Esophagus squamous epithelium (tissue), 5 donors: ENCODE data around the gene MATN1. TPM values are rescaled to one million over a fixed set of nuclear protein-coding genes. Genes with fewer than 3 reads are reported as not detected.

ENCODE experiments used
- DNase-seq: peaks from one replicate; lab custom pipeline; 2025; lab: John Stamatoyannopoulos, UW
- H3K27ac ChIP-seq, 4 donors: fragments of 200-600 bp; sonication (generic); one replicate each; pipeline ENCODE4 v1.5.1; 2016 to 2019; ENCODE audit warnings: mild to moderate bottlenecking in 1 of 4
- H3K27me3 ChIP-seq, 4 donors: fragments of 200-600 bp; sonication (generic); 1 replicate in 3 of 4; 2 replicates in 1 of 4; pipeline versions ENCODE4 v1.5.1 to v1.6.0; 2017 to 2021; ENCODE audit warnings: antibody characterized with exemption in 1 of 4
- H3K36me3 ChIP-seq, 3 donors: fragments of 200-600 bp; sonication (generic); one replicate each; pipeline ENCODE4 v1.5.1; 2016 to 2019
- H3K4me1 ChIP-seq, 3 donors: fragments of 200-600 bp; sonication (generic); one replicate each; pipeline ENCODE4 v1.5.1; 2017 to 2019
- H3K4me3 ChIP-seq, 4 donors: fragments of 200-600 bp; sonication (generic); 1 replicate in 3 of 4; 2 replicates in 1 of 4; pipeline ENCODE4 v1.5.1; 2016 to 2019; ENCODE audit warnings: mild to moderate bottlenecking in 2 of 4, moderate library complexity in 1 of 4
- H3K9me3 ChIP-seq, 3 donors: fragments of 200-600 bp; sonication (generic); one replicate each; pipeline ENCODE4 v1.5.1; 2016 to 2019
- POLR2A ChIP-seq, 4 donors: fragments of 450-650 bp; IDR thresholded peaks; one replicate each; pipeline ENCODE4 v1.6.1; 2017; ENCODE audit warnings: antibody characterized with exemption in 4 of 4, mild to moderate bottlenecking in 4 of 4, moderate library complexity in 3 of 4
- WGBS, 2 donors: methylation state at CpG; one replicate each; pipeline ENCODE4 v1.1.5; 2018; 5-methylcytosine and 5-hydroxymethylcytosine counted together
- intact Hi-C: fragments of 100-400 bp; cut with DNase I; formaldehyde crosslinking; loops from one replicate; pipeline ENCODE4 v1.15.0; 2022
- total RNA-seq, 4 donors: library from RNA; depleted of rRNA; stranded (reverse); fragments of >200 nt; gene quantifications; one replicate each; pipeline ENCODE4 v1.1.0, GENCODE V29; 2016
- TF ChIP-seq, protein P1 (sequence below), 6 experiments: fragments of 450-650 bp in 4 of 6; fragments of 200-600 bp in 2 of 6; sonication (generic) in 2 of 6; IDR thresholded peaks; one replicate each; pipeline ENCODE4 v1.5.1; 2016 to 2019; ENCODE audit warnings: antibody characterized with exemption in 6 of 6, mild to moderate bottlenecking in 4 of 6, moderate library complexity in 4 of 6
- donor health status: DM: yes; HTN: yes; CAD: no.

The MATN1 gene
- total RNA-seq, 4 donors from 2014 or later, result not detected

DNA sequence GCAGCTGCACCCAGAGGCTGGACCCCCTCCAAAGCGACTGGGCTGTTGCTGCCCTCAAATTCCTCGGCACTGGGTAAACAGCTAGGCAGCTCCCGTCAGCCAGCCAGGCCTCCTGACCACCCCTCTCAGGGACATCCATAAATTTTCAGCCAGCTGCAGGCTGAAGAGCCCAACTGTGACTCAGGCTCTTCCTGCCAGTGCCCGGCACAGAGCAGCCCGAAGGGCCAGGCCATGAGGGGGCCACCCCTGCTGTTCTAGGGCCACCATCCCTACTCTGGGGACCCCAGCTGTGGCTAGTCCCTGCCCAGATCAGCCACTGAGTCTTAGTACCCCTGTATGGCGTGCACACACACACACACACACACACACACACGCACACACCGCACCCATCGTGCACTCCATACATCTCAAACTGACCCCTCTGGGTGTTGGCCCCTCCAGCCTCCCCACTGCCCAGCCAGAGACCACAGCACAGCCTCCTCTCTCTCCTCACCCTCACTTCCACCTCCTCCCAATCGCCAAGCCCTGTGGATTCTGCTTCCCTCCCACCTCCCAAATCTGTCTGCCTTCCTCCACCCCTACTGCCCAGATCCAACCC lies 40.4 kb upstream of the MATN1 start:
- no peak for DNase-seq
- intact Hi-C loops, result no loop called here
- TF ChIP-seq, protein P1, sequence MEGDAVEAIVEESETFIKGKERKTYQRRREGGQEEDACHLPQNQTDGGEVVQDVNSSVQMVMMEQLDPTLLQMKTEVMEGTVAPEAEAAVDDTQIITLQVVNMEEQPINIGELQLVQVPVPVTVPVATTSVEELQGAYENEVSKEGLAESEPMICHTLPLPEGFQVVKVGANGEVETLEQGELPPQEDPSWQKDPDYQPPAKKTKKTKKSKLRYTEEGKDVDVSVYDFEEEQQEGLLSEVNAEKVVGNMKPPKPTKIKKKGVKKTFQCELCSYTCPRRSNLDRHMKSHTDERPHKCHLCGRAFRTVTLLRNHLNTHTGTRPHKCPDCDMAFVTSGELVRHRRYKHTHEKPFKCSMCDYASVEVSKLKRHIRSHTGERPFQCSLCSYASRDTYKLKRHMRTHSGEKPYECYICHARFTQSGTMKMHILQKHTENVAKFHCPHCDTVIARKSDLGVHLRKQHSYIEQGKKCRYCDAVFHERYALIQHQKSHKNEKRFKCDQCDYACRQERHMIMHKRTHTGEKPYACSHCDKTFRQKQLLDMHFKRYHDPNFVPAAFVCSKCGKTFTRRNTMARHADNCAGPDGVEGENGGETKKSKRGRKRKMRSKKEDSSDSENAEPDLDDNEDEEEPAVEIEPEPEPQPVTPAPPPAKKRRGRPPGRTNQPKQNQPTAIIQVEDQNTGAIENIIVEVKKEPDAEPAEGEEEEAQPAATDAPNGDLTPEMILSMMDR (IDR thresholded peaks at IDR 0.05), result no peak
- no peak for TF ChIP-seq POLR2A (IDR thresholded peaks at IDR 0.05)
- no peaks in the 10 kb centered on the region for H3K9me3 ChIP-seq
- no peaks in the 10 kb centered on the region for H3K36me3 ChIP-seq
- H3K4me3 ChIP-seq, result no peak overlapping the region
- peaks cover 0 to 23% (median 0%) of the 10 kb centered on the region in 3 donors for H3K4me1 ChIP-seq
- H3K27ac ChIP-seq, result no peak overlapping the region
- WGBS, 2 donors, result 82 to 90% methylated on average over 4 to 8 of the region's 10 CpGs
- H3K27me3 ChIP-seq, result no peaks in the 10 kb centered on the region

DNA sequence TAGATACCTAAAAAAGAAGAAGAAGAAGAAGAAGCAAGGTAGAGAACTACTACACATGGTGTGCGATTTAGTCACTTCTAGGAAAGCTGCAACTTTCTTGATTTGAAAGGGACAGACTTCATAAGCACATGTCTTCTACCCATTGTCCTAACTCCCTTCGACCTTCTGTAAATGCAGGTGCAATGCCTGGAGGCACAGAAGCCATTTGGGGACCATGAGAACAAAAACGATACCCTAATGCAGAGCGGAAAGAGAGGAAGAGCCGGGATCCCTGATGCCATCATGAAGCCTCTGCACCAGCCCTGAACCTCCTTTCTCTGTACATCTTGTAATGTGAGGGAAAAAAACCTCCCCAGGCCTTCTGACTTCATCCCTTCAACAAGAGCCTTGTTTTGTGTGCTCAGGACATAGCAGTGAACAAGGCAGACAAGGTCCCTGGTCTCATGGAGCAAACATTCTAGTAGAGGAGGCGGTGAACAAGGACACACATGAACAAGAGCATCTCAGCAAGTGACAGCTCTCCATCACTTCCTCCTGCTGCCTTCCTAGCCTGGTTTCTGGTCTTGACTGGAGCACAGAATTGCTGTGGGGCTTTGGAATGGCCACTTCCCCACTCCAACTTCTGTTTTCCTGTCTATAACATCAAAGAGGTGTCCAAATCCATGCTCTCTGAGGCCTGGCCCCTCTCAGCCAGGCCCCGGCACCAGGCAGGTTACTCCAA lies 39.7 kb upstream of the MATN1 start:
- WGBS, 2 donors, result 79 to 81% methylated on average over 6 of the region's 7 CpGs
- TF ChIP-seq POLR2A (IDR thresholded peaks at IDR 0.05), result no peak
- TF ChIP-seq, protein P1 (IDR thresholded peaks at IDR 0.05), result no peak
- intact Hi-C loops, result no loop called here
- no peak for DNase-seq
- Histone ChIP-seq H3K36me3 (no peaks in the 10 kb centered on the region), H3K9me3 (no peaks in the 10 kb centered on the region), H3K4me3 (no peak overlapping the region), H3K27me3 (no peaks in the 10 kb centered on the region), H3K4me1 (peaks cover 0 to 29% (median 0%) of the 10 kb centered on the region in 3 donors), H3K27ac (no peak overlapping the region)

DNA sequence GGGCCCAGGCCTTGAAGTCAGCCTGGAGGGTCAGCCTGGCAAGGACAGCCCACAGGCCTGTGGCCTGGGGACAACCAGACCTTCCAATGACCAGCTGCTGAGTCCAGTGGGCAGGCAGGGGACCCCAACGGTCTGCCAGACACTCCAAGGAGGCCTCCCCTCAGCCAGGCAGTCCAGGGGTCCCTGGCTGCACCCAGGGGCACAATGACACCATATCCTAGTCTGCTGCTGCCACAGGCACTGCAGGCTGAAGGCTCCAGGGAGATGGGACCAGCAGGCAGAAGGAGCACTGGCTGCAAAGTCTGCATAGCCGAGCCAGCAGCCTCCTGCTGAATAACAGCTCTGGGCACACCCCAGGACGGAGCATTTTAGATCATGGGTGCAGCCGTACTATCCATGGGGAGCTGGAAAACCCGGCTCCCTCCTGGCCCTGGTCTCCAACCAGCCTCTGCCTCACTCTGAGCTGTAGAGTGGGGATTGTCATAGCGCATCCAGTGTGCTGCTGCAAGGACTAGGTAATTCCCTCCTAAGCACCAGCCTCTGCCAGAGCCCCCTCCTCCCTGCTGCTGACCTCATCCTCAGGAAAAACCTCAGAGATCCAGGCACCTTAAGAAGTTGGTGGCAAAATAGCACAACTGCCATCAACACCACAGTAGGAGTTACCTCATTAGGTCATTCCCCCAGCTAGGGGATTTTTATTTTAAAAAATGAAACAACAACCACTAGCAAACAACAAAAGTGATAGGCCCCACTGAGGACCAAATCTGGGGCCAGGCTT lies 39.0 kb upstream of the MATN1 start:
- intact Hi-C loops, result no loop called here
- Histone ChIP-seq H3K27ac (peak overlapping the region in 2 of 4 donors; percentile 21 to 23), H3K4me1 (peaks cover 0 to 34% (median 0%) of the 10 kb centered on the region in 3 donors), H3K36me3 (no peaks in the 10 kb centered on the region), H3K9me3 (no peaks in the 10 kb centered on the region), H3K4me3 (no peak overlapping the region), H3K27me3 (no peaks in the 10 kb centered on the region)
- WGBS, 2 donors, result 57% methylated on average over 4 of the region's 6 CpGs; no CpG with 5 or more reads in 1 of the 2 donors
- TF ChIP-seq POLR2A (IDR thresholded peaks at IDR 0.05), result no peak
- TF ChIP-seq, protein P1 (IDR thresholded peaks at IDR 0.05), result no peak
- no peak for DNase-seq

DNA sequence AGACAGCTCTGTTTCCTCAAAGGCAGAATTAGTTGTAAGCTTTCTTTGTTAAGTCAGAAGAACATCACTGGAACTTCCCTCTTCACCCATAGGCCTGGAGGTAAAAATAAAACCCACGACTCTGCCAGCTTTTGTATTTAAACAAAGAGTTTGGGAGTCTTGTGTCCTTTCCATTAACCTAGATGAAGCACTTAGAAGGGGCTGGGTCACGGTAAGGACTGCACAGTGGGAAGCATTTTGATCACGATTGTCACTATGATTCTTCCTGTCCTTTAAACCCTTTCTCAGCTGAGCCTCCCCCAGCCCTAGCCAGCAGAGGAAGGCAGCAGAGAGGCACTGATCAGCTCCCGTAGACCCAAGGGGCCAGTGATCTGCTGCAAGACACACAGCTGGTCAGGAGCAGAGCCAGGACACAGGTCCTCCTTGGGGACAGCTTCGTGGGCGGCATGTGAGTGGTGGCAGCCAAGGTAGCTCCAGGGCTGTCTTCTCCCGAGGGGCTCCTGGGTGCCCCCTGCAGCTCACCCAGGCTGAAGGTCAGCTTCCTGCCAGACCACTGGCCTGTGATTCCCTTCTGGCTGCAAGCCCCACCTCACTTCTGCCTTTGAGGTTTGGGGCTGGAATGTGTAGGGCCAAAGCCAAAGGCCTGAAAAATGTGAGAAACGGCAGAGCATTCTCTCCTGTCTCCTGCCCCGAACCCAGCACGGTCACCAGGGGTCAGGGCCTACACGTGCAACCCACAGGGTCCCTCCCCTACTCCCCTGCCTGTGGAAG lies 38.2 kb upstream of the MATN1 start:
- 43 to 44% methylated on average over 3 to 4 of the region's 11 CpGs for WGBS, 2 donors
- H3K27me3 ChIP-seq, result no peaks in the 10 kb centered on the region
- H3K36me3 ChIP-seq, result no peaks in the 10 kb centered on the region
- intact Hi-C loops, result no loop called here
- peak overlapping the region in 3 of 4 donors; percentile 23 to 49 (median 30) for H3K27ac ChIP-seq
- TF ChIP-seq, protein P1 (IDR thresholded peaks at IDR 0.05), result no peak
- no peak for TF ChIP-seq POLR2A (IDR thresholded peaks at IDR 0.05)
- H3K4me1 ChIP-seq, result peaks cover 0 to 37% (median 7%) of the 10 kb centered on the region in 3 donors
- no peak overlapping the region for H3K4me3 ChIP-seq
- DNase-seq, result no peak
- H3K9me3 ChIP-seq, result no peaks in the 10 kb centered on the region
